ENCODE measurements around the gene CRIP2. TPM values are rescaled to one million over a fixed set of nuclear protein-coding genes. Genes with fewer than 3 reads are reported as not detected.

Gene CRIP2
- total and polyA plus RNA-seq, 10 of the 15 experiments (the other 5 are each of a cell fraction or from before 2014, with no cell fraction given) = 0.04 to 0.62 (median 0.37) TPM; not detected in 5

- TF ChIP-seq, protein P1, sequence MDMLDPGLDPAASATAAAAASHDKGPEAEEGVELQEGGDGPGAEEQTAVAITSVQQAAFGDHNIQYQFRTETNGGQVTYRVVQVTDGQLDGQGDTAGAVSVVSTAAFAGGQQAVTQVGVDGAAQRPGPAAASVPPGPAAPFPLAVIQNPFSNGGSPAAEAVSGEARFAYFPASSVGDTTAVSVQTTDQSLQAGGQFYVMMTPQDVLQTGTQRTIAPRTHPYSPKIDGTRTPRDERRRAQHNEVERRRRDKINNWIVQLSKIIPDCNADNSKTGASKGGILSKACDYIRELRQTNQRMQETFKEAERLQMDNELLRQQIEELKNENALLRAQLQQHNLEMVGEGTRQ (IDR thresholded peaks at IDR 0.05; ENCODE audit: borderline replicate concordance, low read depth, low read length) = no peak
Observed at GRCh38 chr14:105477660-105478397, 3.2 kb downstream of the CRIP2 start (continued).

- Histone ChIP-seq H3K79me2 (ENCODE audit: control insufficient read depth, insufficient read depth, low read length) (no peaks in the 10 kb centered on the region), H3K4me3 (no peak overlapping the region), H3K4me2 (ENCODE audit: control insufficient read depth, insufficient read depth) (no peak overlapping the region), H3K36me3 (ENCODE audit: control insufficient read depth in 2 of 2, insufficient read depth in 2 of 2, low read length in 1 of 2) (no peaks in the 10 kb centered on the region), H3K4me1 (ENCODE audit: control insufficient read depth, insufficient read depth, low read length) (peaks cover 17% of the 10 kb centered on the region), H3K9me3 (replicated peaks; ENCODE audit: control insufficient read depth, insufficient read depth, low read length) (no peaks in the 10 kb centered on the region; the same call in 2 of the 3 replicates), H3K9ac (ENCODE audit: control insufficient read depth, insufficient read depth, low read length) (no peak overlapping the region), H3K27me3 (replicated peaks in 1 of 2; ENCODE audit: control insufficient read depth in 2 of 2, insufficient read depth in 2 of 2, low read length in 1 of 2) (peaks cover 4 to 11% of the 10 kb centered on the region in 2 experiments; a peak in 3 of 4 replicates), H2AFZ (ENCODE audit: control insufficient read depth, low read depth, low read length) (no peak overlapping the region), H4K20me1 (ENCODE audit: control insufficient read depth, insufficient read depth) (no peaks in the 10 kb centered on the region), H3K27ac (ENCODE audit: control insufficient read depth, insufficient read depth) (no peak overlapping the region)
- FAIRE-seq (no peak), DNase-seq (ENCODE audit: low read depth, low spot score) (no peak), ATAC-seq (no peak)
- ChIA-PET POLR2A (no interaction called here), RAD21 (ENCODE audit: unreplicated experiment) (no interaction called here), SMC1A (ENCODE audit: uncharacterized antibody, unreplicated experiment) (no interaction called here), CTCF (no interaction called here)
- WGBS (ENCODE audit: insufficient coverage, insufficient replicate concordance, low lambda C conversion rate, missing lambda C conversion rate) = 10% methylated on average over 50 of the region's 81 CpGs
- in situ Hi-C loops (cut with MboI) (no loop called here), intact Hi-C loops (cut with micrococcal nuclease; ENCODE audit: unreplicated experiment) (no loop called here)
- BruUV-seq (replicated peaks) = no TSS peak
- no peak for TF ChIP-seq SREBF1 (IDR thresholded peaks at IDR 0.05; ENCODE audit: low read length)
- TF ChIP-seq, protein P1 (IDR thresholded peaks at IDR 0.05; ENCODE audit: borderline replicate concordance, low read depth, low read length) = no peak
- TF ChIP-seq GABPA (IDR thresholded peaks at IDR 0.05; ENCODE audit: low read depth) = no peak
- no peak for TF ChIP-seq FOXM1 (IDR thresholded peaks at IDR 0.05; ENCODE audit: low read depth, low read length)
- TF ChIP-seq JUNB (IDR thresholded peaks at IDR 0.05) = no peak
- no peak for TF ChIP-seq MEF2B (IDR thresholded peaks at IDR 0.05; ENCODE audit: partially characterized antibody, poor library complexity, severe bottlenecking)
- TF ChIP-seq IRF4 (IDR thresholded peaks at IDR 0.05; ENCODE audit: low read depth, low read length) = no peak
- no peak for TF ChIP-seq YY1 (IDR thresholded peaks at IDR 0.05; ENCODE audit: low read depth, low read length)
- TF ChIP-seq NR2C1 (IDR thresholded peaks at IDR 0.05) = no peak
- no peak for TF ChIP-seq BCLAF1 (IDR thresholded peaks at IDR 0.05)
- TF ChIP-seq RAD51 (IDR thresholded peaks at IDR 0.05) = no peak
- TF ChIP-seq IKZF2 (IDR thresholded peaks at IDR 0.05) = no peak
- no peak for TF ChIP-seq TCF3 (IDR thresholded peaks at IDR 0.05; ENCODE audit: borderline replicate concordance, insufficient read depth, low read depth, low read length)
Observed at GRCh38 chr14:105478398-105479251, 4.0 kb downstream of the CRIP2 start.
